Measurements from ENCODE around the gene LRRIQ3.
"Not testable (repeated sequence)": the region's sequence is repeated elsewhere in the genome, so short reads cannot be mapped to it uniquely, and the experiment has no call there.

LRRIQ3 gene

GRCh38 chr1:74160046-74160445 lies 37.9 kb downstream of the LRRIQ3 start:
- intact Hi-C loops (cut with DNase I): no loop called here
- DNase-seq: no peak

GRCh38 chr1:74145086-74145485 lies 52.9 kb downstream of the LRRIQ3 start:
- intact Hi-C loops (cut with DNase I): no loop called here
- DNase-seq: peak in 2 of 42 donors; percentile 4

- intact Hi-C loops (cut with DNase I); DNase-seq: not testable (repeated sequence)
Measured at GRCh38 chr1:74117370-74117769, 80.6 kb downstream of the LRRIQ3 start.

DNA sequence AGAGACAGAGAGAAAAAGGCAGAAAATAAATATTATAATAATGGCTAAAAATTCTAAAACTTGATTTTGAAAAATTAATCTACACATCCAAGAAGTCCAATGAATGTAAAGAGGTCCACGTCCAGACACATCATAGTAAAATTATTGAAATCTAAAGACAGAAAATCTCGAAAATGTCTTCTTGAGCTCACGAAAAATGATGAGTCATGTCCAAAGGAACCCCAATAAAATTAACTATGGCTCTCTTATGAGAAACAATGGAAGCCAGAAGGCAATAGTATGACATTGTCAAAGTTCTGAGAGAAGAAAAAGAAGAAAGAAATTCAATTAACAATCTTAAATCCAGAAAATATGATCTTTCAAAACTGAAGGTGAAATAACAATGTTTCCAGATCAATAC lies 84.6 kb downstream of the LRRIQ3 start:
- intact Hi-C loops (cut with DNase I): no loop called here
- no peak for DNase-seq

DNA sequence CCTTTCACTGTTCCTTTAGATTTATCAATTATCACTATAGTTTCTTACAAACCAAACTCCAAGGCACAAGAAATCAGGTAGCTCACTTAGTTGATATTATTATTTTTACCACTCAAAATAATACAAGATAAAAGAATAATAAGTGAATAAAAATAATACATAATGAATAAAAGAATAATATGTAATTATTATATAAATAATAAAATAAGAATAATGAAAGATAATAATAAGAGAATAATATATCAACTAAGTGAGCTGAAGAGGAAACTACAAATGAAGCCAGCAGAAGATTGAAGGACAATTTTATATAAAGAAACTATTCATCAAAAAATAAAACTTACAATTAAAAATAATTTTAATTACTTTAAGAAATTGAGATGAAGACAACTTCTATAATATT lies 90.6 kb downstream of the LRRIQ3 start:
- intact Hi-C loops (cut with DNase I): no loop called here
- DNase-seq: no peak

- DNase-seq: no peak
- intact Hi-C loops (cut with DNase I): no loop called here
Measured at GRCh38 chr1:74091371-74091770, 106.6 kb downstream of the LRRIQ3 start.

GRCh38 chr1:74083128-74083527 lies 114.8 kb downstream of the LRRIQ3 start:
- intact Hi-C loops (cut with DNase I): no loop called here
- DNase-seq: no peak

DNA sequence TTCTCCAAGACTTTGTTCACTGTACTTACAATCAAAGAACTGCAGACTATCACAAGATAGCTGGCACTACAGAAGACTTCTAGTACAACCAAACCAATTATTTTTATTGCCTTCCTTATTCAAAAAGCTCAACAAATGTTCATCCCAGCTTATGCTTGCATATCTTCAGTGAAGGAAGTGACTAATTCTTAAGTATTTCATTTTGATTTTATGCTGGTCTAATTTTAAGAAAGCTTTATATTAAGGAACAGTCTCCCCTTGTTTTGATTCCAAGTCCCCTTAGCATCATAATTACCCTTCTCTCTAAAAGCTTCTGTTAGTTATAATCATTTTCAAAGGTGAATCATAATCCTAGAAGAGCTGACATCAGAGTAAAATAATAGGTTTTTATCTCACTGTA lies 132.9 kb downstream of the LRRIQ3 start:
- intact Hi-C loops (cut with DNase I): no loop called here
- DNase-seq: no peak

DNA sequence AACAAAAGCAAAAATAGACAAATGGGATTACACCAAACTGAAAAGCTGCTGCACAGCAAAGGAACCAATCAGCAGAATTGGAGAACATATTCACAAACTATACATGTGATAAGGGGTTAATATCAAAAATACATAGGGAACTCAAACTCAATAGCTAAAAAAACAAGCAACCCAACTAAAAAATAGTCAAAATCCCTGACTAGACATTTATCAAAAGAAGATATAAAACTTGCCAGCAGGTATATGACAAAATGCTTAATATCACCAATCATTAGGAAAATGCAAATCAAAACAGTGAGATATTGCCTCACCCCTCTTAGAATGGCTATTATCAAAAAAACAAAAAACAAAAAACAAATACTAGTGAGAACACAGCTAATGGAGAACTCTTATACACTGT lies 140.3 kb downstream of the LRRIQ3 start:
- intact Hi-C loops (cut with DNase I): no loop called here
- DNase-seq: no peak

- intact Hi-C loops (cut with DNase I): no loop called here
- no peak for DNase-seq
Measured at GRCh38 chr1:74053407-74053806, 144.6 kb downstream of the LRRIQ3 start.

GRCh38 chr1:74050386-74050785 lies 147.6 kb downstream of the LRRIQ3 start:
- intact Hi-C loops (cut with DNase I): no loop called here
- no peak for DNase-seq

GRCh38 chr1:74038042-74038441 lies 159.9 kb downstream of the LRRIQ3 start:
- no peak for DNase-seq

GRCh38 chr1:74012583-74012982 lies 185.4 kb downstream of the LRRIQ3 start:
- no peak for DNase-seq
- intact Hi-C loops (cut with DNase I): no loop called here

More at GRCh38 chr1:74038042-74038441, 159.9 kb downstream of the LRRIQ3 start:
- intact Hi-C loops (cut with DNase I): no loop called here

DNA sequence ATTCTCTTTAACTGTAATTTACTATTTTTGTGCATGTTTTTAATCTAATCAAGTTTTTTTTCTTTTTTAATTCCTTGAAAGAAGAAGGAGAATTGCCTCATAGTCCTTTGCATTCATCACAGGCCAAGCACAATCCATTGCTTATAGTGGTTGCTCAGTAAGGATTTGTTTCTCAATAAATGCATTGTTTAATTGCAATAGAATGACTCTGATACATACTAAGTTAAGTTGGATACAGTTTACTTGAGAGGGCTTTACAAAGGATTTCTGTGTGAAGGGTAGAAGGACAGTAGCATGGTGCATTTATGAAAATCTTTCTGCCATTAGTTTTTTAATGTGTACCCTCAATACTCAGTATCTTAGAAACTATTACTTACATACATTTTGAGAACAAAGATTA lies 186.2 kb downstream of the LRRIQ3 start:
- intact Hi-C loops (cut with DNase I): no loop called here
- no peak for DNase-seq

DNA sequence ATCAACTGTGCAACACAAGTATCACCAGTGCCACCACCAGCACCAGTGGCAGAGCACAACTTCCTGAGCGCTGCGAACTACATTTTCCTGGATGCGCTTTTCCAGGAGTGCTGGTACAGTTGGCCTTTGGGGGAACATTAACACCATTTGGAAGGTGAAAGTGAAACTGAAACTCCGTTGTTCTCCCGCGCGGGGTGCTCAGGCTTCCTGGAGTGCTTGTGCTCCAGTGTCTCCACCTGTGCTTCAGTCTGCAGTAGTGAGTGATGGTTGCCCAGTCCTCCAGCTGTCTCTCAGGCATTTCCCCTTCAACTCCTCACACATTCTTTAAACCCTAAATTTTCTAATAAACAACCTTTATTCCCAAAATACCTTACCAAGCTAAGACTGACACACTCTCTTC lies 187.8 kb downstream of the LRRIQ3 start:
- DNase-seq: no peak
- intact Hi-C loops (cut with DNase I): no loop called here

- intact Hi-C loops (cut with DNase I): no loop called here
- DNase-seq: no peak
Measured at GRCh38 chr1:74005533-74005932, 192.4 kb downstream of the LRRIQ3 start.

DNA sequence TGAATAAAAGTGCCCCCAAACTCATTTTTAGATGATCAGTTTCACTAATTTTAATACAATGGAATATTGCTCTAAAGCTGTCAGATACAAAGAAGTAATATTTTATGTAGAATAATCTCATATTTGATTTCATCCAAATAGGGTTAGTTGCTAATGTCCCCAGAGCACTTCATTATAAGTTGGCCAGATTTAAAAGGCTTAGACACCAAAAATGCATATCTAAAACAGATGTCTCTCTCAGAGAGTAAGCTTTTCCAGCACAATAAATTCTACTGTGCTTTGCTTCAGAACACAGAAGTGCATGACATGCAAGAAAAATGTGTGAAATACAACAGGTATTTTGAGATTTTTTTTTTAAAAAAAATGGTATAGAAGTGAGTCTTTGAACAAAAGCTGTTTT lies 194.2 kb downstream of the LRRIQ3 start:
- no peak for DNase-seq
- intact Hi-C loops (cut with DNase I): no loop called here

GRCh38 chr1:73998348-73998959 lies 199.5 kb downstream of the LRRIQ3 start:
- intact Hi-C loops (cut with DNase I): no loop called here
- peak in 1 of 42 donors; percentile 6 for DNase-seq

DNA sequence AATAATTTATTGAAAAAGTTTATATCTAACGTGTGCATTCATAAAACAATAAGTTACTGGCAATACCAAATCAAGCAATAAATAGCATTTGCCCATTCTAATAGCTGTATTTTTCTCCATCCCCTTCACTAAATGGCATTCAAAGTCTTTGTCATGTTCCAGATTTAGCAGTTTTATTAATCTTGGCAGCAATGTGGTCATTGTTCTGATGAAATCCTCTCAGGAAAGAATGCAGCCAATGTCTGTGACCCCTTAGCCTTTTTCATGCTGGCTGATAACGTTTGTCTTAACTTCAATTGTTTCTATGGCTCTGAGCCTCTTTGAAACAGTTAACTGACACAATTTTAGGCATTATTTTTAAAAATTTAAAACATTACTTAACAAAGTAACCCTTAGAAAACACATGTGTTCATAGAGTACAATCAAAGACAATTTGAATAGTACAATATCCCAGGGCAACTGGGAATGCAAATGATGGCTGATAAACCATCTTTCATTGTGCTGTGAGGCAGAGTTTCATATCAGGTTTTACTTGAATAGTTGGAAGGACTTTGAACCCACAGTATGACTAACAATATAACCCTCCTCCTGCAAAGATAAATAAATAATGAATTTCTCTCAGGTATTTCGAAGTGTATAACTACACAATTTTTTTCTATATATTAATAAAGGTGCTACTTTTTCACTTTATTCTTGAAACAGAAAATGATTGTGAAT lies 217.5 kb downstream of the LRRIQ3 start:
- peak in 1 of 42 donors; percentile 38 for DNase-seq
- intact Hi-C loops (cut with DNase I): no loop called here

GRCh38 chr1:73979684-73980083 lies 218.3 kb downstream of the LRRIQ3 start:
- intact Hi-C loops (cut with DNase I): no loop called here
- no peak for DNase-seq

- intact Hi-C loops (cut with DNase I): no loop called here
- DNase-seq: no peak
Measured at GRCh38 chr1:73978964-73979363, 219.0 kb downstream of the LRRIQ3 start.

Measured in head of caudate nucleus (tissue), 42 donors.